Stimulated activated CD4-positive, alpha-beta T cell treated with anti-CD3 and anti-CD28 coated beads, Interleukin-4, amount 100 ng/mL, for 1 hour (primary cell): Measurements from ENCODE around the gene TIMM10.
"Not testable (repeated sequence)": the region's sequence is repeated elsewhere in the genome, so short reads cannot be mapped to it uniquely, and the experiment has no call there.

Experiments
- DNase-seq: peaks from one replicate; pipeline ENCODE4 v3.0.0-alpha.2; 2020

The TIMM10 gene

DNA sequence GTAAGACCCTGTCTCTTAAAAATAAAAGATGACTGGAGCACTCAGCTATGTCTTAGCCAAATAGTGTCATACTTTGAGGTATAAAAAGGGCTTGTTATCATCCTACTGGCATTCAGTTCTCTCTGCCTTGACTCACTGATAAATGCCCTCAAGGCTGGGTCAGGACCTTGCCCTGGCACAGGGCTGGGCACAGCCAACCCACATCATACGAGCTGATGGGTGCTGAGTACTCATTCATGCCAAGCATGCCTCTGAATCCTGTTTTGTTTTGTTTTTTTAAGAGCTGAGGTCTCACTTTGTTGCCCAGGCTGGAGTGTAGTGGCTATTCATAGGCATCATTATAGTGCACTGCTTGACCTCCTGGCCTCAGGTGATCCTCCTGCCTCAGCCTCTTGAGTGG lies 8.8 kb upstream of the TIMM10 start:
- DNase-seq = no peak

DNA sequence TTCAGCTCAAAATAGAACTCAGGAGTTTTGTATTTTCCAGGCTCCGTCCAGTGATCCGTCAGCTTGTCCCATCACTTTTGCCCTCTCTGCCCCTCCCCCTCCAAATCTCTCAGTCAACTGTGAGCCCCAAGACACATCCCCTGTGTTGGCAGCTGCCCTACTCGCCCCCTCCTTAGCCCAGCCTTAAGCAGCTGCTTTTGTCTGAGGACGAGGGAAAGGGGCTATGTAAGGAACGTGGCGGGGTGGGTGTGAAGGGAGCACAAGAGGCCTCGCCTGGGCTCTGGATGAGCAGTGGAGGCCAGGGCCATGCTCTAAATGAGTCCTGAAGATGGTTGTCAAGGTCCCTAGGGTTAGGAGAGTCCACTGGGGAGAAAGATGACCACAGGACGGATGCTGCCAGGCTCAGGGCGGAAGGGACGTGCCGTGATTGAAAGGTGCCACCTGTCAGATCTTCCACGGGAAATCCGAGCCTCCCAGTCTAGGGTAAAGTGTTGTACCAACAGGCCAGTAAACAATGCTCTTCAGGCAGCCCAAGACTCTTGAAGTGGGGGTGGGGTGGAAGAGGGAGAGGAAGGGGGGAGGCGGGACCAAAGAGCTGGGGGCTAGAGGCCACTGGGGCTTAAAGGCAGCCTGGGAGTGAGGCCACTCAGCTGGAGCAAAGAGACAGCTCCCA lies 6.5 kb upstream of the TIMM10 start, which contains the start of gene SMTNL1:
Gene SMTNL1, plus strand, starts transcription at position 649 of the 673 bp plus-strand sequence. CDS start 5,048 bp downstream, outside the sequence.
- no peak for DNase-seq

GRCh38 chr11:57534449-57534848 lies 3.9 kb upstream of the TIMM10 start:
- DNase-seq = not testable (repeated sequence)

DNA sequence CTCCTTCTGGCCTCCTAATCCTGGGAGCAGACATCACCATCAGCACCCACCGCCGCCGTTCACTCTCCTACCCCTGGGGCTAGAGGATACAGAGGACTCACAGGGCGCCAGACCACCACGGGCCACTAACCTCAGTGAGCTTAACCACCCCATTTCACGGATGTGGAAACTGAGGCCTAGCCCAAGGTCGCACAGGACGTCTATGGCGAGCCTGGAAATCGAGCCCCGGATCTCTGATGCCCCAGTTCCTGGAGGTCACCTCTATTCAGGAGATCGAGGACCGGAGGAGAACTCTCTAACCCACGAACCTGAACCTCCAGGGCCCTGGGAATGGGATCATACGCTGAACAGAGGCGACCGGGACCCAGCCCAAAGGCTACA lies 349 bp downstream of the TIMM10 start:
- DNase-seq = no peak

DNA sequence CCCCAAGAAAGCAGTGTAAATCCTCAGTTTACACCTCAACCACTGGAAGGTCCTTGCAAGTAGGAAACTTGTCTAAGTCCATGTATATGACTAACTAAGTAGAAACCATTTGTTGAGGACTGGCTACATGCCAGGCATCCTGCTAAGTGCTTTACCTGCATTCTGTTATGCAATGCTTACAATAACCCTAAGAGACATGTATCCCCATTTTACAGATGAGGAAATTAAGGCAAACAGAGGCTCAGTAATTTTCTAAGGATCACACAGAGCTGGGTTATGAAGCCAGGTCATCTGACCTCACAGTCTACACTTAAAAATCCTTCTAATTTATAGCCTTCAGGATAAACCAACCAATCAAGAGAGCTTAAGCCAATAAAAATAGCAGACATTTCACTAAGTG lies 1.5 kb downstream of the TIMM10 start:
- no peak for DNase-seq

GRCh38 chr11:57527056-57527631 lies 3.4 kb downstream of the TIMM10 start:
- DNase-seq = peak; percentile 74

GRCh38 chr11:57523419-57523818 lies 7.1 kb downstream of the TIMM10 start:
- no peak for DNase-seq

GRCh38 chr11:57521116-57521515 lies 9.4 kb downstream of the TIMM10 start:
- DNase-seq = no peak

- DNase-seq = no peak
Observed at GRCh38 chr11:57516061-57516443, 14.5 kb downstream of the TIMM10 start.

DNA sequence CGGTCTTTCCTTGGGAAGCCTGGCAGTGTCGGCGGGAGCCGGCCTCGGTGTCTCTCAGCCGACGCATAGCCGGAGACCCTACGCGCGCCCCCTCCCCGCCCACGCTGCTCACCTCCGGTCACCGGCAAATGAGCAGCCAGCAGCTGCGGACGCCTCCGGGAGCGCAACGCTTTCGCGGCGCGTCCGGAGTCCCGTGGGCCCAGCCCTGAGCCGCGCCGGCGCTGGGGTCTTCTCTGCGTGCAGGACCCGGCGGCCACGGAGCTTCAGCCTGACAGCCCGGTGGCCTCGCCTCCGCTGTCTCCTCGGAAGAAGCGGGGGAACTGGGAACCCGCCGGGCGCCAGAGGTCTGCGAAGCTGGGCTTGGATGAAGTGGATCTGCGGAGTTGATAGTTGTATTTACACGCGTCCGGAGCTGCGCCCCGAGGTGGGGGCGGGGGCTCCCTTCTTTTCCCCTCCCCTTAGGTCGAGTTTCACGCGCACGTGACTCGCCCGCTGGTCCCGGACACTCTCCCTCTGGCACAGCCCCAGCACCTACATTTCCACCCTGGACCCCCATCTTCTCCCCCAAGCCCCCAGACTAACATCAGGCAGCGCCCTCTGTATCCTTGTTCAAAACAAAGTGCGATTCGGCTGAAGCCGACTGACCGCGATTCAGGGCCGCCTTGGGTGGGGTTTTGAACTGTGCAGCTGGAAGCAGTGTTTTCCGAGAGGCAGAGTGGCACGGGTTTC lies 15.1 kb downstream of the TIMM10 start, which contains the start of gene SLC43A1:
Gene SLC43A1, minus strand, starts transcription at position 371 of the 729 bp plus-strand sequence. CDS start 1,591 bp downstream, outside the sequence.
- DNase-seq = peak; percentile 46

DNA sequence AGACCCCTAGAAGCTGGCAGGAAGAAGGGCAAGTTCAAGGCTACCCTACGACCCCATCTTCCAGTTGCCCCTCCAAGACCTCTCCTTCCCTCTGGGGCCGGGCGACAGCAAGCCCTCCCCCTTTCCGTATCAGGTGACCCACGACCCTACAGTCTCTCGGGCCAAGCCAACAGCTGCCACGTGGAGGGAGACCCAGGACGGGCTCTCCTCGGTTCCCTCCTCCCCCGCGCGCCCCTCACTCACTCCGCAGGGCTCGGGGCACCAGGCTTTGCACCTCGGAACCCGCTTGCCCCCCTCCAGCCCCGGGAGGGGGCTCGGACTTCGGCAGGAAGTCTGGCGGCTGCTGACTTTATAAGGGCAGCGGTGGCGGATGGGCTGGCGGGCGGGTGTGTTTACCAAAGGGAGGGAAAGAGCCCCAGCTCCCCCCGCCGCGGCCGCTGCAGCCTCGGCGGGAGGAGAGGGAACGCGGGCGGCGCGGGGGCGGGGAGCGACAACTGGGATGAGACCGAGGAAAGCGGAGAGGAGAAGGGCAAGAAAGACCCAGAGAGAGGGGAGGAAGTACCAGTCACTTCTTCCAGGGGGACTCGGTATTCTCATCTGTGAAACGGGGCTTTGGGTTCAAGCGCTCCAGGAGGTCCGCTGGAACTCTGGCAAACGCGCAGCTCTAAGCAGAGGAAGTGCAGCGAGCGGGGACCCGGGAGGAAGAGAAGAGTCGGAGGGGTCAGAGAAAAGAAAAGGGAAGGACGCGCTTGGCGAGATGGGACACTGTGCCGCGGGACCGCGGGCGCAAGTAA lies 15.8 kb downstream of the TIMM10 start:
- peak; percentile 61 for DNase-seq

DNA sequence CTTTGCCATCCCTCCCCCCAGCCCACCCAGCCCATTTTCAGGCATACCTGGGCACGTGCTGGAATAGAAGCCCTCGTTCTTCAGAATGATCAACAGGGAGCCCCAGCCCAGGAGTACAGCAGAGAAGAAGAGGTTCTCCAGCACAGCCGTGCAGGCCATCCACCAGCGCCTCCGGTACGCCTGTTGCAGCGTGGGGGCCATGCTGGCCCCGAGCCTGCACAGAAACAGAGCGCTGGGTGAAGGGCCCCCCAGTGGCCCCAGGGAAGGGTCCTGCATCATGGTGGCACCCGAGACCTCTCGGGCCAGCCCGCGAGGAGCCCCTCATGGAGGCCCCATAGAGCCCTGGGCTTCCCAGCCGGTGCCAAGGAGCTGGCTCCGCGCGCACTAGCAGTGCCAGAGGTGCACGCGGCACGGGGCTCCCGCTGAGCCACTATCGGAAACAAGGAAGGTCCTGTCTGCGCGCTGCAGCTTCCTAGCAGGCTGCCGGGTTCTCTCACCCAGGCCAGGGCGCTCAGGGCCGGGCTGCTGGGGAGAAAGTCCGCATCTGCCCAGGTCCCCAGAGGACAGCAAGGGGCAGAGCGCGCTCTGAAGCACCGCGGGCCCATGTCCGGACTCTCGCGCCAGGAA lies 16.5 kb downstream of the TIMM10 start:
- peak; percentile 44 for DNase-seq

- no peak for DNase-seq
Observed at GRCh38 chr11:57513452-57513795, 17.1 kb downstream of the TIMM10 start.

- DNase-seq = no peak
Observed at GRCh38 chr11:57512646-57513451, 17.7 kb downstream of the TIMM10 start.

- no peak for DNase-seq
Observed at GRCh38 chr11:57511741-57512430, 18.7 kb downstream of the TIMM10 start.

DNA sequence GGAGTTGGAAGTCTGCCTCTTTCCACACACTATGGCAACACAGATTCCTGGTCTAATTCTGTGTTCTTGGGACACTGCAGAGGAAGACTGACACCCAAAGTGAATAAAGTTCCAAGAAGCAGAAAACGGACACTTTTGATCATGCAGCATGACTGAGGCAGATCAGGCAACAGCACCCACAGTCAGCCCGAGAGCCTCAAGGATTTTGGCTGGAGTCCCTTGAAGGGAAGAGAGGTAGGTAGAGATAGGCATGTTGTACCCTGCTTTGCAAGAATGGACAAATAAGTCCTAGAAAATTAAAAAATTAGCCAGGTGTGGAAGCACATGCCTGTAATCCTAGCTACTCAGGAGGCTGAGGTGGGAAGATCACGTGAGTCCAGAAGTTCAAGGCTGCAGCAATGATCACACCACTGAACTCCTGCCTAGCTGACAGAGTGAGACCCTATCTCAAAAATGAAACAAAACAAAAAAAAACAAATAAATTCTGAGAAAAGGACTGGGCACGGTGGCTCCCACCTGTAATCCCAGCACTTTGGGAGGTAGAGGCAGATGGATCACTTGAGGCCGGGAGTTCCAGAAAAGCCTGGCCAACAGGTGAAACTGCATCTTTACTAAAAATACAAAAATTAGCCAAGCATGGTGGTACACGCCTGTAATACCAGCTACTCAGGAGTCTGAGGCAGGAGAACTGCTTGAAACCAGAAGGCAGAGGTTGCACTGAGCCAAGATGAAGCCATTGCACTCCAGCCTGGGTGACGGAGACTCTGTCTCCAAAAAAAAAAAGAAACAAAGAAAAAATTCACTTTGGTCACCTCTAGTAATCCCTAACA lies 22.0 kb downstream of the TIMM10 start:
- DNase-seq = no peak

- DNase-seq = no peak
Observed at GRCh38 chr11:57506522-57506921, 24.0 kb downstream of the TIMM10 start.

- no peak for DNase-seq
Observed at GRCh38 chr11:57504511-57504910, 26.0 kb downstream of the TIMM10 start.

- no peak for DNase-seq
Observed at GRCh38 chr11:57502870-57503269, 27.7 kb downstream of the TIMM10 start.

DNA sequence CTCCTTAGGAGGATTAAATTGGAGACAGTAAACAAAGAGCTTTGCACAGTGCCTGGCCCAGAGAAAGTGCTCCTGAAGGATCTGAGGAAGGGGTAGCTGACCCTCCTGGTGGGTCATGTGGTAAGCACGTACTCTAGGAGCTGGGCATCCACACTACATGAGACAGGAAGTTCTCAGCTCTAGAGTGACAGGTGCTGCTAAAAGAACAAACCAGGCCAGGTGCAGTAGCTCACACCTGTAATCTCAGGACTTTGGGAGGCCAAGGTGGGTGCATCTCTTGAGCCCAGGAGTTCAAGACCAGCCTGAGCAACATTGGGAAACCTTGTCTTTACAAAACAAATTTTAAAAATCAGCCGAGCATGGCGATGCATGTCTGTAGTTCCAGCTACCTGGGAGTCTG lies 28.2 kb downstream of the TIMM10 start:
- no peak for DNase-seq
